ENCODE data around the gene RBMS2.
A peak's percentile ranks its signal among the peaks of the same experiment; 100 is the strongest.

- peak; percentile 52; the same call in 1 of the 2 replicates for TF ChIP-seq CREB1 (IDR thresholded peaks at IDR 0.05; ENCODE audit: low read depth)
- no peak for TF ChIP-seq REST (IDR thresholded peaks at IDR 0.05; ENCODE audit: low read depth)
- TF ChIP-seq TAF1 (IDR thresholded peaks at IDR 0.05; ENCODE audit: low read depth), result no peak
- no peak for TF ChIP-seq EP300 (IDR thresholded peaks at IDR 0.05; ENCODE audit: borderline replicate concordance)
Observed at GRCh38 chr12:56488041-56488955, 33.3 kb upstream of the RBMS2 start, which contains the start of gene GLS2.

All from Ishikawa (cell line).